HCT116 (cell line): ENCODE data around the gene CHD1. TPM values are rescaled to one million over a fixed set of nuclear protein-coding genes. Genes with fewer than 3 reads are reported as not detected.

Experiments used
- ATAC-seq: fragments of 200-7000 bp; cut with Tn5 transposase; 2 replicates; pipeline ENCODE4 v1.9.1; 2020; ENCODE audit warnings: mild to moderate bottlenecking, moderate library complexity
- BruUV-seq: library from RNA; stranded (reverse); fragments of 400-500 nt; replicated peaks from 2 replicates; lab custom pipeline; 2021; lab: Mats Ljungman, UMichigan
- CTCF ChIA-PET: fragments of 300-600 bp; sonication (Branson Sonifier 250); formaldehyde crosslinking; loops from one replicate; lab custom pipeline; 2021; ENCODE audit warnings: antibody characterized with exemption; lab: Charles Lee
- POLR2A ChIA-PET: fragments of 300-600, 350-600 bp; sonication (Branson Sonifier 250); formaldehyde crosslinking; loops from one replicate; lab custom pipeline; 2021; ENCODE audit warnings: antibody characterized with exemption; lab: Charles Lee
- RAD21 ChIA-PET, 2 experiments: fragments of 300-600 bp; sonication (Branson Sonifier 250); formaldehyde crosslinking; loops; one replicate each; lab custom pipeline; 2023; ENCODE audit warnings: low total read pairs in 2 of 2; ENCODE audit not compliant: uncharacterized antibody in 2 of 2, unreplicated experiment in 2 of 2, low non-redundant PET in 1 of 2; lab: Charles Lee
- DNase-seq: peaks from one replicate; pipeline ENCODE4 v3.0.0-alpha.2; 2010; ENCODE audit warnings: low read depth, low spot score
- H2AFZ ChIP-seq: fragments of 200-600 bp; shearing (Covaris generic), sonication (generic); 2 replicates; pipeline ENCODE4 v1.6.1; 2017; ENCODE audit warnings: low read depth, mixed run types, mixed read lengths, antibody characterized with exemption, low read length; ENCODE audit not compliant: poor library complexity, severe bottlenecking
- H3K27ac ChIP-seq: 2 replicates; pipeline ENCODE4 v1.5.1; 2012; ENCODE audit warnings: low read depth, low read length
- H3K27me3 ChIP-seq: fragments of 200-600 bp; sonication (generic); 2 replicates; pipeline ENCODE4 v1.6.1; 2016; ENCODE audit warnings: mixed run types, low read length, mixed read lengths; ENCODE audit not compliant: insufficient read depth
- H3K36me3 ChIP-seq, 2 experiments: fragments of 200-500 bp in 1 of 2; fragments of 200-600 bp in 1 of 2; sonication (Bioruptor generic) in 1 of 2; sonication (generic) in 1 of 2; 2 replicates each; pipeline versions ENCODE4 v1.5.1 to v1.6.1; 2014 to 2016; ENCODE audit warnings: low read length in 2 of 2, inconsistent platforms in 1 of 2, mixed read lengths in 1 of 2, mixed run types in 1 of 2; ENCODE audit not compliant: insufficient read depth in 2 of 2, control insufficient read depth in 1 of 2
- H3K4me1 ChIP-seq, 2 experiments: fragments of 200-600 bp in 1 of 2; sonication (generic) in 1 of 2; 2 replicates each; pipeline versions ENCODE4 v1.5.1 to v1.6.1; 2012 to 2017; ENCODE audit warnings: low read length in 2 of 2, inconsistent platforms in 1 of 2, mild to moderate bottlenecking in 1 of 2, mixed read lengths in 1 of 2, mixed run types in 1 of 2, moderate library complexity in 1 of 2; ENCODE audit not compliant: insufficient read depth in 2 of 2, control insufficient read depth in 1 of 2
- H3K4me2 ChIP-seq: fragments of 200-600 bp; sonication (generic); 2 replicates; pipeline ENCODE4 v1.6.1; 2017; ENCODE audit warnings: mixed run types, low read length, mixed read lengths
- H3K4me3 ChIP-seq, 2 experiments: fragments of 200-600 bp in 1 of 2; sonication (generic) in 1 of 2; replicated peaks in 1 of 2; 2 replicates each; pipeline ENCODE4 v1.5.1; 2011 to 2016; ENCODE audit warnings: low read length in 2 of 2, control low read depth in 1 of 2, low read depth in 1 of 2, mild to moderate bottlenecking in 1 of 2, mixed read lengths in 1 of 2, mixed run types in 1 of 2
- H3K79me2 ChIP-seq: fragments of 200-600 bp; sonication (generic); 2 replicates; pipeline ENCODE4 v1.6.1; 2017; ENCODE audit warnings: mild to moderate bottlenecking, mixed run types, low read length, moderate library complexity, mixed read lengths; ENCODE audit not compliant: insufficient read depth
- H3K9ac ChIP-seq: fragments of 200-600 bp; sonication (generic); 2 replicates; pipeline ENCODE4 v1.6.1; 2016; ENCODE audit warnings: low read length, mixed read lengths
- H3K9me2 ChIP-seq: fragments of 200-600 bp; sonication (generic), shearing (Covaris generic); 2 replicates; pipeline ENCODE4 v1.6.1; 2017; ENCODE audit warnings: mixed run types, mild to moderate bottlenecking, moderate library complexity; ENCODE audit not compliant: insufficient read depth
- H3K9me3 ChIP-seq, 2 experiments: fragments of 200-500 bp in 1 of 2; fragments of 200-600 bp in 1 of 2; sonication (Bioruptor generic) in 1 of 2; sonication (generic) in 1 of 2; 2 replicates each; pipeline ENCODE4 v1.6.1; 2014 to 2017; ENCODE audit warnings: low read length in 2 of 2, mixed read lengths in 2 of 2, inconsistent platforms in 1 of 2, low read depth in 1 of 2, mild to moderate bottlenecking in 1 of 2, mixed run types in 1 of 2, moderate library complexity in 1 of 2; ENCODE audit not compliant: control insufficient read depth in 1 of 2, insufficient read depth in 1 of 2
- H4K20me1 ChIP-seq: fragments of 200-600 bp; sonication (generic), shearing (Covaris generic); 2 replicates; pipeline ENCODE4 v1.6.1; 2017; ENCODE audit warnings: mixed run types, mild to moderate bottlenecking, moderate library complexity; ENCODE audit not compliant: insufficient read depth
- ATF3 ChIP-seq: IDR thresholded peaks from 2 replicates; pipeline ENCODE4 v1.6.1; 2012
- CBX3 ChIP-seq: IDR thresholded peaks from 2 replicates; pipeline ENCODE4 v1.6.1; 2012; ENCODE audit warnings: low read depth
- CEBPB ChIP-seq: IDR thresholded peaks from 2 replicates; pipeline ENCODE4 v1.6.1; 2012; ENCODE audit warnings: low read depth
- CTCF ChIP-seq, 3 experiments: fragments of 200-600 bp in 1 of 3; sonication (generic) in 1 of 3; IDR thresholded peaks in 2 of 3; conservative IDR thresholded peaks in 1 of 3; 2 replicates each; pipeline ENCODE4 v1.5.1; 2012 to 2017; ENCODE audit warnings: low read depth in 2 of 3, low read length in 2 of 3, antibody characterized with exemption in 1 of 3, borderline replicate concordance in 1 of 3, control low read depth in 1 of 3, mild to moderate bottlenecking in 1 of 3, mixed read lengths in 1 of 3, mixed run types in 1 of 3, moderate library complexity in 1 of 3; ENCODE audit not compliant: insufficient read depth in 1 of 3
- EZH2phosphoT487 ChIP-seq: fragments of 200-600 bp; IDR thresholded peaks from 2 replicates; pipeline ENCODE4 v1.6.1; 2018; ENCODE audit warnings: antibody characterized with exemption, borderline replicate concordance
- FOSL1 ChIP-seq: IDR thresholded peaks from 2 replicates; pipeline ENCODE4 v1.6.1; 2012; ENCODE audit warnings: low read depth
- POLR2AphosphoS5 ChIP-seq: IDR thresholded peaks from 2 replicates; pipeline ENCODE4 v1.6.1; 2011; ENCODE audit warnings: mild to moderate bottlenecking, low read depth, low read length, moderate library complexity
- RAD21 ChIP-seq: IDR thresholded peaks from 2 replicates; pipeline ENCODE4 v1.6.1; 2012; ENCODE audit warnings: low read depth, mild to moderate bottlenecking
- SIN3A ChIP-seq: IDR thresholded peaks from 2 replicates; pipeline ENCODE4 v1.6.1; 2012; ENCODE audit warnings: low read depth
- TCF7L2 ChIP-seq: IDR thresholded peaks from 2 replicates; pipeline ENCODE4 v1.7.0; 2011; ENCODE audit warnings: borderline replicate concordance, inconsistent platforms; ENCODE audit not compliant: insufficient read depth, insufficient read length; ENCODE audit errors: extremely low read depth
- intact Hi-C: fragments of 100-400 bp; cut with micrococcal nuclease; formaldehyde crosslinking; loops from 2 replicates; pipeline ENCODE4 v1.10.0; 2022
- total RNA-seq: library from RNA; stranded (reverse); gene quantifications from one replicate; pipeline ENCODE4 v1.2.1, GENCODE V29; 2021; ENCODE audit not compliant: unreplicated experiment

Gene CHD1
- total RNA-seq, 1 experiment from 2014 or later: 43.9 TPM

GRCh38 chr5:98904780-98905179, 24.0 kb downstream of the CHD1 start:
- DNase-seq (no peak), ATAC-seq (no peak)
- BruUV-seq: no TSS peak
- H3K9ac ChIP-seq: no peak overlapping the region
- RAD21 ChIA-PET: no interaction called here
- no peaks in the 10 kb centered on the region for H3K9me3 ChIP-seq
- peaks cover 87% of the 10 kb centered on the region for H3K79me2 ChIP-seq
- POLR2A ChIA-PET: interaction anchor here (0.5 kb wide), 1 partner anchor 122 kb away, joined by 5 read pairs; no protein-coding TSS in a partner anchor
- no peaks in the 10 kb centered on the region for H3K9me2 ChIP-seq
- no peak overlapping the region for H3K4me3 ChIP-seq
- peaks cover 33 to 35% of the 10 kb centered on the region in 2 experiments for H3K36me3 ChIP-seq
- no peaks in the 10 kb centered on the region for H3K27me3 ChIP-seq
- intact Hi-C loops: no loop called here
- no peak overlapping the region for H3K27ac ChIP-seq
- TF ChIP-seq POLR2AphosphoS5 (no peak), FOSL1 (no peak), CEBPB (no peak), TCF7L2 (no peak), ATF3 (no peak), SIN3A (no peak), EZH2phosphoT487 (no peak), CTCF (IDR thresholded peaks at IDR 0.05 in 2 of 3, conservative IDR thresholded peaks at IDR 0.05 in 1 of 3; ENCODE audit: borderline replicate concordance in 1 of 3, insufficient read depth in 1 of 3, low read depth in 2 of 3, low read length in 2 of 3) (no peak), RAD21 (no peak), CBX3 (no peak)
- H3K4me2 ChIP-seq: no peak overlapping the region
- H4K20me1 ChIP-seq: peaks cover 42% of the 10 kb centered on the region; the same call in 1 of the 2 replicates
- H2AFZ ChIP-seq: no peak overlapping the region
- no peaks in the 10 kb centered on the region for H3K4me1 ChIP-seq
- CTCF ChIA-PET: interaction anchor here (1.6 kb wide), 1 partner anchor 128 kb away, joined by 6 read pairs; no protein-coding TSS in a partner anchor
